Left forelimb (tissue), 1 donor: Measurements from ENCODE around the gene FN1.

Experiments used
- DNase-seq: peaks from one replicate; pipeline ENCODE4 v3.0.0-alpha.2; 2018; ENCODE audit warnings: low spot score

FN1 gene

GRCh38 chr2:215435870-215436704 lies at the start of gene FN1:
TSS of gene FN1 (minus strand) at chr2:215436068. CDS start at chr2:215435802, 266 bp downstream.
- DNase-seq = peak; percentile 98

- no peak for DNase-seq
Measured at GRCh38 chr2:215485032-215485431, 49.2 kb upstream of the FN1 start.

- DNase-seq = no peak
Measured at GRCh38 chr2:215484570-215484969, 48.7 kb upstream of the FN1 start.

- DNase-seq = no peak
Measured at GRCh38 chr2:215483431-215483830, 47.6 kb upstream of the FN1 start.

GRCh38 chr2:215479536-215480240 lies 43.8 kb upstream of the FN1 start:
- DNase-seq = no peak

- DNase-seq = no peak
Measured at GRCh38 chr2:215479121-215479520, 43.3 kb upstream of the FN1 start.

- no peak for DNase-seq
Measured at GRCh38 chr2:215476424-215476823, 40.6 kb upstream of the FN1 start.

- no peak for DNase-seq
Measured at GRCh38 chr2:215466097-215466909, 30.4 kb upstream of the FN1 start.

GRCh38 chr2:215465256-215465655 lies 29.4 kb upstream of the FN1 start:
- no peak for DNase-seq

GRCh38 chr2:215461836-215462532 lies 26.1 kb upstream of the FN1 start:
- DNase-seq = no peak

- no peak for DNase-seq
Measured at GRCh38 chr2:215460682-215461382, 25.0 kb upstream of the FN1 start.

GRCh38 chr2:215455958-215456357 lies 20.1 kb upstream of the FN1 start:
- DNase-seq = no peak

GRCh38 chr2:215454519-215455246 lies 18.8 kb upstream of the FN1 start:
- DNase-seq = no peak

- no peak for DNase-seq
Measured at GRCh38 chr2:215452725-215453124, 16.9 kb upstream of the FN1 start.

GRCh38 chr2:215451012-215451756 lies 15.3 kb upstream of the FN1 start:
- DNase-seq = no peak

- no peak for DNase-seq
Measured at GRCh38 chr2:215450188-215451011, 14.5 kb upstream of the FN1 start.

- DNase-seq = no peak
Measured at GRCh38 chr2:215447673-215448081, 11.8 kb upstream of the FN1 start.

GRCh38 chr2:215447056-215447455 lies 11.2 kb upstream of the FN1 start:
- no peak for DNase-seq

GRCh38 chr2:215442401-215442787 lies 6.5 kb upstream of the FN1 start:
- no peak for DNase-seq
